Esophagus squamous epithelium (tissue), 4 donors: Measurements from ENCODE around the gene GTF2A1L.

Experiments
- CTCF ChIP-seq, 6 experiments: fragments of 450-650 bp in 4 of 6; fragments of 200-600 bp in 2 of 6; sonication (generic) in 2 of 6; IDR thresholded peaks; one replicate each; pipeline ENCODE4 v1.5.1; 2016 to 2019; ENCODE audit warnings: antibody characterized with exemption in 6 of 6, mild to moderate bottlenecking in 4 of 6, moderate library complexity in 4 of 6
- POLR2A ChIP-seq, 4 donors: fragments of 450-650 bp; IDR thresholded peaks; one replicate each; pipeline ENCODE4 v1.6.1; 2017; ENCODE audit warnings: antibody characterized with exemption in 4 of 4, mild to moderate bottlenecking in 4 of 4, moderate library complexity in 3 of 4

DNA sequence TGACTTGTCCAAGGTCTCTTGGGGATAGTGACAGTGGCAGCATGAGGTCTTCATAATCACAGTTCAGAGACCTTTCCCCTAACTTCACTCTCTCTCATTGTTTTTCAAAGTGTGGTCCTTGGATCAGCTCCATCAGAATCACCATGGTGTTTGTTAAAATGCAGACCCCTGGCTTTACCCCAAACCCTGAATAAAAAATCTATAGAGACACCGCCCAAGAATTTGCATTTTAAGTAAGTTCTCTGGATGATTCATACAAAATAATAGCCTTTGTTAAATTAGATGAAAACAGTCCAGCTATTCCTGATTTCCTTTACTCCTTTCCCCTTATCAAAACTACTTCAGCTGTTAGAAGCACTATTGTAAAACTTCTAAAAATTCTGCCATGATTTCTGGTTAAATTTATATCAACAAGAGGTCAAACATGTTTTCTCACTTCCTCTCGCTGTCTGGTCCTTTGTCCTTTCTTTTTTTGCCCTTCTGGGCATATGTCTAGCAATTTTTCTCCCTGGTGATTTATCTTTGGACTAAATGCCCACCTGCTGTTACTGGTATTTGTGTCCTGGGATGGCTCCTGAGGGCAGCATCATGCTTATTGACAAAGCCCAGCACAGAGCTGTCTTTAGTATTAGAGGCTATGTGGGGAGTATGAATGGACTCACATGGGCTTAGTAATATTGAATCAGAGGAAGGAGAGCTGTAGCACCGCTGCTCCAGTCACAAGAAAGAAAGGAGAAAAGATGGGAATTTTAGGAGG, 74.5 kb downstream of the GTF2A1L start:
- no peak for TF ChIP-seq CTCF (IDR thresholded peaks at IDR 0.05)
- TF ChIP-seq POLR2A (IDR thresholded peaks at IDR 0.05) = no peak
